ENCODE results near the gene GGACT.

- TF ChIP-seq CTCF (IDR thresholded peaks at IDR 0.05; ENCODE audit: borderline replicate concordance, extremely low read depth, low read length, poor library complexity, severe bottlenecking), result no peak
- no peak for TF ChIP-seq EZH2 (IDR thresholded peaks at IDR 0.05; ENCODE audit: borderline replicate concordance, low read depth, low read length, severe bottlenecking)
These were observed 56.4 kb downstream of the GGACT start for GRCh38 chr13:100532090-100532766.
